GM19193 (cell line): ENCODE measurements around the gene SIGLECL1.

Experiments used
- POLR2A ChIP-seq: IDR thresholded peaks from 4 replicates; pipeline ENCODE4 v1.6.1; 2011; ENCODE audit not compliant: insufficient read depth, insufficient read length; ENCODE audit errors: extremely low read depth

Gene SIGLECL1

GRCh38 chr19:51272183-51272810, 21.4 kb downstream of the SIGLECL1 start:
- no peak for TF ChIP-seq POLR2A

GRCh38 chr19:51274049-51274770, 23.3 kb downstream of the SIGLECL1 start:
- no peak for TF ChIP-seq POLR2A

DNA sequence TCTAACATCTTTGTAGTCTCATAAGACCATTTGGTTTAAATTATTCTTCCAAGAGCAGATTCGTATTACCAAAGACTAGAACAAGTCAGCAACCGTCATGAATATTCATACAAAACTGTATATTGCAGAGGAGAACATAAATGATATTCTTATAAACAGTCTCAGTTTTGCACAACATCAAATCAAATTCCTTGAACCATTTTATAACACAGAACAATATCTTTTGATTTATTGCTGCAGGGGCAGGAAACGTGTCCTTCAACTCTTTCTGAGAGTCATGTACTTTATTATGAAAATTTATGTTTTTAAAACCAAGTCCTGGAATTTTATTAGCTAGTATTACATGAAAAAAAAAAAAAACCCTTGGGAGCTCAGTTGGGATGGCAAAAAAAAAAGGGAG, 26.2 kb downstream of the SIGLECL1 start:
- TF ChIP-seq POLR2A = no peak

GRCh38 chr19:51282335-51282734, 31.5 kb downstream of the SIGLECL1 start:
- TF ChIP-seq POLR2A = no peak

- no peak for TF ChIP-seq POLR2A
Observed at GRCh38 chr19:51285682-51286081, 34.8 kb downstream of the SIGLECL1 start.

- no peak for TF ChIP-seq POLR2A
Observed at GRCh38 chr19:51289635-51290034, 38.8 kb downstream of the SIGLECL1 start.

GRCh38 chr19:51292971-51293370, 42.1 kb downstream of the SIGLECL1 start:
- no peak for TF ChIP-seq POLR2A

DNA sequence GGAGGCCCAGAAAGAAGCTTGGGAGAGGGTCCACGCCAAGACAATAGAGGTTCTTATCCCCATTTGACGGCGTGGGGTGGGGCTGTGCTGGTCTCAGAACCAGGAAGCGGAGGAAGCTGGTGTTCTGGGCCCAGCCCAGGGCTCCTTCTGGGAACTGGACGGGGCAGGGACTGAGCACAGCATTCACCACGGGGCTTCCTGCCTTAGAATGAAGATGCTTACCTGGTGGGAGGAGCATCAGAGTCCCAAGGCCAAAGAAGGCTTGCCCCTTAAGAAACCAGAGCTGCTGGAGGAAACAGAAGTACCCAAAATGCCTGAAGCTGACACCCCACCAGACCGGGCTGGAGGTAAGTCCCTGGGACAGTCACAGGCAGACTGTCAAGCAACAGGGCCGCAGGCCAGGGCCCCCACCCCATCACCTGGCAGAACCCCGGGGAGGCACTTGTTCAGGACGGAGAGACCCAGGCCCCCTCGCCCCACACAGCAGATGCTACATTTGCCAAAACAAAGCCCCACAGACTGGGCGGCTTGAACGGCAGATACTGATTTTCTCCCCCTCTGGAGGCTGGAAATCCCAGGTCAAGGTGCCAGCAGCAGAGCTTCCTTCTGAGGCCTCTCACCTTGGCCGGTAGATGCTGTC, 42.8 kb downstream of the SIGLECL1 start:
- TF ChIP-seq POLR2A = no peak

GRCh38 chr19:51294211-51294976, 43.5 kb downstream of the SIGLECL1 start:
- no peak for TF ChIP-seq POLR2A

DNA sequence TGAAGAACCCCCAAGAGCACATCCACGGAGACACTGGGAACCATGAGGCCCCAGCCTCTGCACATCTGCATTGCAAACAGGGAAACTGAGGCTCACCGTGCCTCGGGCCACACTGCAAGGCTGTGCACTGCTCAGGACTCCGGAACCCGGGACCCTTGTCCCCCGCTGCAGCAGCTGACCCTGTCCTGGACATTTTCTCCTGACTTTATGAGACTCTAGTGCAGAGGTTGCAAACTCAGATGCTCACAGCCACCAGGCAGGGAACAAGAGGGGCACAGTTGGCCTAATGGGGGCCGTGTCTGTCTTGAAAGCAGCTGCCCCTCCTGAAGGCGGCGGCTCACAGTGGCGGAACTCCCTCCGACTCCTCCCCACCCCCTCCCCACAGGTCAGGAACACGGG, 44.1 kb downstream of the SIGLECL1 start:
- TF ChIP-seq POLR2A = no peak

DNA sequence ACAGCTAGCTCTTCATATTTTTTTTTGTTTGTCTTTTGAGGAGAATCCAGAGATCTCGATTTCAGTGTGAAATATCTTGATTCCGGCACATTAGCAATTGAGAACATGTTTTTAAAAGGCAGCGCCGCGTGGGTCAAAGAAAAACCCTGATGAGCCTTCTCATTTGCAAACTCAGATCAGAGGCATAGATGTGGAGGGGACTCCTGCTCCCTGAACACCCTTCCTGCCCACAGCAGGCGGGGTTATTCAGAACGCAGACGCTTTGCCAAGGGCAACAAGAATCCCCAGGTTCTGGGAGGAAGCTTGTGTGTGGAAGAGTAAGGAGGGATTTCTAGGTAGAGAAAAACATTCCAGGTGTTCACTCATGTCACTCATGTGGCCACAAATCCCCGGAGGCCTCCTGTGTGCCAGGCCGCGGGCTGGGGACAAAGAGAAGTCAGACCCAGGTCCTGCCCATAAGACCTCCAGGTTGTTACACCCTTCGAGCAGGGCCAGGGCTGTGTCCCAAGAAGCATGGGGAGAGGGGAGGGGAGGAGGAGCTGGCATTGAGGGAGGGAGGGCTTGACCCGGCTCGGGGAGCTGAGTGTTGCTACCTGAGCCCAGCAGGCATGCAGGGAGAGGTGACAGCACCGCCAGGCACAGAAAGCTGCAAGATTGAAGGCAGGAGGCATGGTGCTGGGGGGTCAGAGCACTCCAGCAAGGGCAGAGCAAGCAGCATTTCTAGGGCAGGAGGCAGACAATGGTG, 44.7 kb downstream of the SIGLECL1 start:
- no peak for TF ChIP-seq POLR2A

GRCh38 chr19:51296336-51297093, 45.6 kb downstream of the SIGLECL1 start:
- no peak for TF ChIP-seq POLR2A

GRCh38 chr19:51297406-51297805, 46.5 kb downstream of the SIGLECL1 start:
- TF ChIP-seq POLR2A = no peak

GRCh38 chr19:51301266-51301665, 50.4 kb downstream of the SIGLECL1 start:
- TF ChIP-seq POLR2A = no peak
